Activated CD4-positive, alpha-beta T cell treated with anti-CD3 and anti-CD28 coated beads, Interleukin-2, amount 50 U/mL, for 48 hours (primary cell): Measurements from ENCODE around the gene CREB3L1.
A peak's percentile ranks its signal among the peaks of the same experiment; 100 is the strongest.

ENCODE experiments used
- DNase-seq, 2 experiments: peaks; one replicate each; pipeline ENCODE4 v3.0.0-alpha.2; 2020

Gene CREB3L1

GRCh38 chr11:46330154-46330553 is 52.7 kb downstream of the CREB3L1 start:
- no peak for DNase-seq

GRCh38 chr11:46330563-46331281 is 53.3 kb downstream of the CREB3L1 start:
- no peak for DNase-seq

- peak; percentile 36 to 47 for DNase-seq
These were observed 54.0 kb downstream of the CREB3L1 start for GRCh38 chr11:46331282-46331984.

GRCh38 chr11:46332093-46332567 is 54.7 kb downstream of the CREB3L1 start:
- DNase-seq: no peak

GRCh38 chr11:46332568-46333393 is 55.3 kb downstream of the CREB3L1 start:
- DNase-seq: peak; percentile 41 to 46

GRCh38 chr11:46333394-46333947 is 56.0 kb downstream of the CREB3L1 start:
- DNase-seq: peak in 1 of 2 experiments; percentile 31

- DNase-seq: no peak
These were observed 56.7 kb downstream of the CREB3L1 start for GRCh38 chr11:46334211-46334610.

- no peak for DNase-seq
These were observed 57.8 kb downstream of the CREB3L1 start for GRCh38 chr11:46335271-46335670.

- no peak for DNase-seq
These were observed 58.6 kb downstream of the CREB3L1 start for GRCh38 chr11:46335890-46336562.

- DNase-seq: no peak
These were observed 59.2 kb downstream of the CREB3L1 start for GRCh38 chr11:46336563-46337180.

- DNase-seq: no peak
These were observed 60.3 kb downstream of the CREB3L1 start for GRCh38 chr11:46337626-46338345.

GRCh38 chr11:46338636-46338987 is 61.1 kb downstream of the CREB3L1 start:
- DNase-seq: no peak

GRCh38 chr11:46338988-46339666 is 61.7 kb downstream of the CREB3L1 start:
- DNase-seq: no peak

- no peak for DNase-seq
These were observed 62.4 kb downstream of the CREB3L1 start for GRCh38 chr11:46339816-46340215.

GRCh38 chr11:46341454-46341853 is 64.0 kb downstream of the CREB3L1 start:
- DNase-seq: no peak

GRCh38 chr11:46342239-46342638 is 64.8 kb downstream of the CREB3L1 start:
- no peak for DNase-seq

- DNase-seq: no peak
These were observed 66.1 kb downstream of the CREB3L1 start for GRCh38 chr11:46343520-46343919.

GRCh38 chr11:46345131-46345597 is 67.7 kb downstream of the CREB3L1 start:
- DNase-seq: peak in 1 of 2 experiments; percentile 42

- DNase-seq: peak; percentile 48 to 56
These were observed 68.5 kb downstream of the CREB3L1 start for GRCh38 chr11:46345881-46346484.
